GM13976 (cell line): Measurements from ENCODE around the gene UPF2.

Experiments
- DNase-seq: peaks from one replicate; pipeline ENCODE4 v3.0.0; 2012; ENCODE audit warnings: low spot score
- CTCF ChIP-seq: IDR thresholded peaks from 2 replicates; pipeline ENCODE4 v1.5.1; 2012; ENCODE audit warnings: borderline replicate concordance, mild to moderate bottlenecking; ENCODE audit not compliant: insufficient read depth; ENCODE audit errors: extremely low read depth, missing control alignments, control extremely low read depth
- in situ Hi-C: fragments of 300-500 bp; cut with MboI; formaldehyde crosslinking; loops from one replicate; pipeline ENCODE4 v1.12.0; 2022; ENCODE audit warnings: low sequenced_read_pairs, mixed read lengths, inconsistent platforms; ENCODE audit not compliant: unreplicated experiment

Gene UPF2

DNA sequence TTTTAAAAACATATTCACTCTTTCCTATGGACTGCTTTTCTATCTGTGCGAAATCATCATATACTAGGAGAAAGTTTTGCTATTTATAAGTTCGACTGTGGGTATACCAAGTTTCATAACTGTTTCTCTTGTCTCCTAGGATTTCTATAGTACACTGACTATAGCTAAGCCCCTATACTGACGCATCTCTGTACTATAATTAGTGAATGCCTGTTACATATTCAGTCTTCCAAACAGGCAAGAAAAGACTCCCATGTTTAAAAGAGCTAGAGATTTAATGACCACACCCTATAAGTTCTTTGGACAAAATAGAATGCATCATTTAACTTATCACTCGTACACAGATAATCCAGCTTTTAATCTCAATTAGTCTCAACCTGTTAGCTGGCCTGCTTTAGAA is 80.8 kb downstream of the UPF2 start:
- no peak for DNase-seq
- in situ Hi-C loops, result no loop called here
- no peak for TF ChIP-seq CTCF

DNA sequence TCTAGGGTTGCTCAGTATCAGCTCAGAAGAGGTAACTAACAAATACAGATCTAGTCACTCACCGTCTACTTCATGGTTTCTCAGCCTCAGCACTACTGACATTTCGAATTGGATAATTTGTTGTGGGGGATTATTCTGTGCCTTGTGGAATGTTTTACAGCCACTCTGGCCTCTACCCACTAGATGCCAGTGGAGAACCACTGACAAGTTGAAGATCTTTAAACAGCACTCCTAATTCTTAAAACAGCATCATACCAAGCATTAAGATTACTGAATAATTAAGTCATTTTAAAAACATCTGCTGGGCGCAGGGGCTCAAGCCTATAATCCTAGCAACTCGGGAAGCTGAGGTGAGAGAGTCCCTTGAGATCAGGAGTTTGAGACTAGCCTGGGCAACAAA is 82.6 kb downstream of the UPF2 start:
- DNase-seq, result no peak
- no peak for TF ChIP-seq CTCF
- in situ Hi-C loops, result no loop called here

GRCh38 chr10:11958956-11959355 is 83.7 kb downstream of the UPF2 start:
- no peak for DNase-seq
- TF ChIP-seq CTCF, result no peak
- in situ Hi-C loops, result no loop called here

- DNase-seq, result no peak
- TF ChIP-seq CTCF, result no peak
- in situ Hi-C loops, result no loop called here
Observed at GRCh38 chr10:11951695-11952094, 90.9 kb downstream of the UPF2 start.

DNA sequence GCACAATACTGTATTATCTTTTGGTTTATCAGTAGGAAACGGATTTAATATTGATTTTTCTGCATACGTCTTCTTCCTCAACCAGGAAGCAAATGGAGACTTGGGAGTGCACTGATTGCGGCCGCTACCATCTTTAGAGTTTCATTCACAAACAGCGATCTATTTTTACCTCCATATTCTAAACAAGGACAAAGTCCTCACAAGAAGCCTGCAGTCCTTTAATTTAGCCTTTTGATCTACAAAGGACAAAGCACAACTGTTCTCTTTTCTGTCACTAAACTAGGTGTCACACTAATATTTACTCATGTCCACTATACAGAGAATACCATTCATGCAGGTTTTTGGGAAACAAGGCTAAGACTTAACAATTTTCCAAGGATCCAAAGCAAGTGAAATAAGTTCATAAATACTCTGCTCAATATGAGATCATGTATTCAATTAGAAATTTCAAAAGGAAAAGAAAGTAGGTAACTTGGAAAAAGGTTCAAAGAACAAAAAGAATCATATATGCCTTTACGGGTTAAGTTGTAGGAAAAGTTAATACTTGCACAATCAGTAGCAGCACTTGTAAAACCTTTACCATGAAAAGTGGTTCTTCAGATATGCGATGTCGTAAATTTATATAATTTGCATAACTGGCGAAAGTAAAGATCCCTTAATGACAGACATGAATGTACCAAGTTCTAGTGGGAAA is 92.1 kb downstream of the UPF2 start:
- in situ Hi-C loops, result no loop called here
- DNase-seq, result no peak
- TF ChIP-seq CTCF, result no peak

DNA sequence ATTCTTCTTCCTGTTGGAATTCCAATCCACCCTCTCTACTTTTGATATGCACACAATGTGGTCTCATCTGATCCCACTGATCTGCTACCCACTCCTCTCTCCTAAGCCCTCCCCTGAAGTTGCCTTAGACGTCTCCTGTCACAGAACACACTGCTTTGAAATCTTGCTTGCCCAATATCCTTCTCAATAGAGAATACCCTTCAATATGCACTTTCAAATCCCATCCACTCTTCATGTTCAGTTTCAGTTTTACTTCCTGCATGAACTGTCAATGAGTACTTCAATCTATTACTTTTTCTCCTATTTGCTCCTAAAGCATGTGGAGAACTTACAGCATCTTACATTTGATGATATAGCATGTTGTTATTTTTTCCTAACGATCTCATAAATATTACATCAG is 93.5 kb downstream of the UPF2 start:
- DNase-seq, result peak; percentile 24
- in situ Hi-C loops, result no loop called here
- TF ChIP-seq CTCF, result no peak
